Neural progenitor cell (in vitro differentiated cells): ENCODE data around the gene PPP2R5C. TPM values are rescaled to one million over a fixed set of nuclear protein-coding genes. Genes with fewer than 3 reads are reported as not detected.

Source experiments
- DNase-seq: peaks from one replicate; pipeline ENCODE4 v3.0.0-alpha.2; 2016; ENCODE audit warnings: low spot score
- H2AFZ ChIP-seq: fragments of 200-600 bp; sonication (generic); replicated peaks from 2 replicates; pipeline ENCODE4 v1.6.1; 2016; ENCODE audit warnings: antibody characterized with exemption
- H3F3A ChIP-seq: fragments of 200-600 bp; sonication (generic); 2 replicates; pipeline ENCODE4 v1.6.1; 2016; ENCODE audit warnings: antibody characterized with exemption, low read depth
- H3K27ac ChIP-seq: fragments of 200-600 bp; sonication (generic); 2 replicates; pipeline ENCODE4 v1.5.1; 2016; ENCODE audit warnings: mild to moderate bottlenecking
- H3K27me3 ChIP-seq: fragments of 200-600 bp; sonication (generic); 2 replicates; pipeline ENCODE4 v1.6.1; 2016; ENCODE audit warnings: mild to moderate bottlenecking, moderate library complexity
- H3K36me3 ChIP-seq: fragments of 200-600 bp; sonication (generic); 2 replicates; pipeline ENCODE4 v1.5.1; 2016
- H3K4me1 ChIP-seq: fragments of 200-600 bp; sonication (generic); 2 replicates; pipeline ENCODE4 v1.6.1; 2016; ENCODE audit warnings: mixed run types
- H3K4me2 ChIP-seq: fragments of 200-600 bp; sonication (generic); 2 replicates; pipeline ENCODE4 v1.6.1; 2016
- H3K4me3 ChIP-seq: fragments of 200-600 bp; sonication (generic); 2 replicates; pipeline ENCODE4 v1.5.1; 2016
- H3K79me2 ChIP-seq: fragments of 200-600 bp; sonication (generic); 2 replicates; pipeline ENCODE4 v1.6.1; 2016; ENCODE audit warnings: low read depth
- H3K9ac ChIP-seq: fragments of 200-600 bp; sonication (generic); 2 replicates; pipeline ENCODE4 v1.6.1; 2016
- H3K9me3 ChIP-seq: fragments of 200-600 bp; sonication (generic); 2 replicates; pipeline ENCODE4 v1.5.1; 2016; ENCODE audit warnings: low read depth
- H4K20me1 ChIP-seq: fragments of 200-600 bp; sonication (generic); 2 replicates; pipeline ENCODE4 v1.6.1; 2016; ENCODE audit warnings: low read depth
- H3K27ac Mint-ChIP-seq: 3 replicates; pipeline ENCODE4 v1.8.0; 2021; ENCODE audit warnings: mixed read lengths
- H3K27me3 Mint-ChIP-seq: 2 replicates; pipeline ENCODE4 v1.8.0; 2022; ENCODE audit warnings: low read depth, mild to moderate bottlenecking, inconsistent platforms, moderate library complexity, mixed read lengths; ENCODE audit not compliant: insufficient read depth
- H3K36me3 Mint-ChIP-seq: 3 replicates; pipeline ENCODE4 v1.8.0; 2021; ENCODE audit warnings: mixed read lengths
- H3K4me1 Mint-ChIP-seq: 3 replicates; pipeline ENCODE4 v1.8.0; 2021; ENCODE audit warnings: mixed read lengths
- H3K4me3 Mint-ChIP-seq: 3 replicates; pipeline ENCODE4 v1.8.0; 2021; ENCODE audit warnings: mild to moderate bottlenecking, moderate library complexity, mixed read lengths
- H3K9me3 Mint-ChIP-seq: 3 replicates; pipeline ENCODE4 v1.8.0; 2020; ENCODE audit warnings: mixed read lengths
- CTCF ChIP-seq: fragments of 200-600 bp; sonication (generic); IDR thresholded peaks from 2 replicates; pipeline ENCODE4 v1.5.1; 2017; ENCODE audit warnings: antibody characterized with exemption, mild to moderate bottlenecking
- EZH2 ChIP-seq: fragments of 200-600 bp; sonication (generic); IDR thresholded peaks from 2 replicates; pipeline ENCODE4 v1.6.1; 2017; ENCODE audit warnings: antibody characterized with exemption, mild to moderate bottlenecking, moderate library complexity
- EZH2phosphoT487 ChIP-seq: fragments of 200-600 bp; sonication (generic); IDR thresholded peaks from 2 replicates; pipeline ENCODE4 v1.6.1; 2017; ENCODE audit warnings: antibody characterized with exemption
- total RNA-seq: library from RNA; depleted of rRNA; stranded (reverse); fragments of >200 nt; gene quantifications from 2 replicates; pipeline ENCODE4 v1.2.3, GENCODE V29; 2015; ENCODE audit warnings: low replicate concordance

Gene PPP2R5C
- total RNA-seq, 1 donor from 2014 or later, result 183 TPM

GRCh38 chr14:101716077-101716950 is 45.2 kb upstream of the PPP2R5C start:
- no peak overlapping the region for H3K4me3 ChIP-seq
- H2AFZ ChIP-seq, result no peak overlapping the region
- H3K4me2 ChIP-seq, result no peak overlapping the region
- H3F3A ChIP-seq, result no peaks in the 10 kb centered on the region
- no peaks in the 10 kb centered on the region for H3K9me3 ChIP-seq
- Mint-ChIP-seq H3K27ac (no peak overlapping the region), H3K4me1 (peaks cover 3% of the 10 kb centered on the region), H3K27me3 (peaks cover 4% of the 10 kb centered on the region), H3K4me3 (no peak overlapping the region), H3K9me3 (peaks cover 4% of the 10 kb centered on the region), H3K36me3 (no peaks in the 10 kb centered on the region)
- H4K20me1 ChIP-seq, result no peaks in the 10 kb centered on the region
- no peaks in the 10 kb centered on the region for H3K79me2 ChIP-seq
- no peak for TF ChIP-seq EZH2phosphoT487
- TF ChIP-seq CTCF, result no peak
- no peak for TF ChIP-seq EZH2
- no peak overlapping the region for H3K27ac ChIP-seq
- H3K36me3 ChIP-seq, result no peaks in the 10 kb centered on the region
- no peak overlapping the region for H3K9ac ChIP-seq
- DNase-seq, result no peak
- no peaks in the 10 kb centered on the region for H3K4me1 ChIP-seq
- H3K27me3 ChIP-seq, result no peaks in the 10 kb centered on the region

GRCh38 chr14:101716956-101717662 is 44.4 kb upstream of the PPP2R5C start:
- Histone ChIP-seq H3K79me2 (no peaks in the 10 kb centered on the region), H3K9me3 (no peaks in the 10 kb centered on the region), H3K27me3 (no peaks in the 10 kb centered on the region), H3F3A (no peaks in the 10 kb centered on the region), H2AFZ (peak overlapping the region; percentile 29), H3K4me3 (no peak overlapping the region), H3K4me2 (no peak overlapping the region), H3K9ac (no peak overlapping the region), H3K27ac (no peak overlapping the region), H3K36me3 (no peaks in the 10 kb centered on the region), H4K20me1 (no peaks in the 10 kb centered on the region), H3K4me1 (no peaks in the 10 kb centered on the region)
- Mint-ChIP-seq H3K4me3 (no peak overlapping the region), H3K4me1 (peaks cover 3% of the 10 kb centered on the region), H3K27ac (no peak overlapping the region), H3K36me3 (no peaks in the 10 kb centered on the region), H3K27me3 (peaks cover 5% of the 10 kb centered on the region), H3K9me3 (peaks cover 4% of the 10 kb centered on the region)
- TF ChIP-seq EZH2 (no peak), CTCF (no peak), EZH2phosphoT487 (no peak)
- DNase-seq, result no peak

GRCh38 chr14:101717663-101718490 is 43.6 kb upstream of the PPP2R5C start:
- H3K36me3 ChIP-seq, result no peaks in the 10 kb centered on the region
- H3K4me1 Mint-ChIP-seq, result peaks cover 3% of the 10 kb centered on the region
- peaks cover 6% of the 10 kb centered on the region for H3K9me3 Mint-ChIP-seq
- H3K27ac ChIP-seq, result no peak overlapping the region
- no peaks in the 10 kb centered on the region for H3K9me3 ChIP-seq
- no peaks in the 10 kb centered on the region for H3K79me2 ChIP-seq
- no peak overlapping the region for H3K9ac ChIP-seq
- H4K20me1 ChIP-seq, result no peaks in the 10 kb centered on the region
- H2AFZ ChIP-seq, result peak overlapping the region; percentile 29
- H3K4me2 ChIP-seq, result no peak overlapping the region
- H3K36me3 Mint-ChIP-seq, result no peaks in the 10 kb centered on the region
- no peak for TF ChIP-seq EZH2
- TF ChIP-seq CTCF, result no peak
- TF ChIP-seq EZH2phosphoT487, result no peak
- H3K27me3 Mint-ChIP-seq, result peaks cover 8% of the 10 kb centered on the region
- H3K4me3 ChIP-seq, result no peak overlapping the region
- H3K27me3 ChIP-seq, result no peaks in the 10 kb centered on the region
- DNase-seq, result no peak
- no peaks in the 10 kb centered on the region for H3F3A ChIP-seq
- peak overlapping the region; percentile 33 for H3K27ac Mint-ChIP-seq
- no peaks in the 10 kb centered on the region for H3K4me1 ChIP-seq
- no peak overlapping the region for H3K4me3 Mint-ChIP-seq
